NCI-H146 treated with DMSO at 0.1 percent for 48 hours (cell line): ENCODE measurements around the gene SPART.

ENCODE experiments used
- DNase-seq: peaks from one replicate; lab custom pipeline; 2025; ENCODE audit not compliant: unreplicated experiment; lab: John Stamatoyannopoulos, UW

Gene SPART

DNA sequence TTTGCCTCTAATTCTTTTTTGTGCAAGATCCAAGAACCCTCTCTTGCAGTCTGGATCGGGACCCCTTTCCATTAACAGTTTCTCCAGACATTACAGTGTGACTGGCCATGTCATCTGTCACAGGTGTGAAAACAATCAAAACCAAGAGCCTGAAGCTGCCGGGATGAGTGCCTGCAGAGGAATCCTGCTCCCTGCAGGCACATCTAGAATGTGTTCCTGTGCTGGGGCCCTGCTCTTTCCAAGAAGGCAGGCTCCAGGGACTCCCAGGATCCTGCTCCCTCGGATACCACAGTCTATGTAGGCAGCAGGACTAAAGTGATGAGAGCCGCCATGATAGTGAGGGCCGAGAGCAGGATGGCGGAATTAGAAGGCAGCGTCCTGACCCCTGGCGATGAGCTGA, 87.4 kb downstream of the SPART start:
- DNase-seq, result no peak
